SK-N-SH (cell line): ENCODE data around the gene ETV3L.

ENCODE experiments used
- CTCF ChIP-seq: fragments of 200-600 bp; sonication (generic); IDR thresholded peaks from 2 replicates; pipeline ENCODE4 v1.6.1; 2017; ENCODE audit warnings: antibody characterized with exemption, mild to moderate bottlenecking, moderate library complexity
- EP300 ChIP-seq, 2 experiments: IDR thresholded peaks; 2 replicates each; pipeline versions ENCODE4 v1.4.0 to v1.6.1; 2012; ENCODE audit warnings: borderline replicate concordance in 1 of 2, low read depth in 1 of 2, low read length in 1 of 2
- FOSL2 ChIP-seq: IDR thresholded peaks from 2 replicates; pipeline ENCODE4 v1.4.0; 2012; ENCODE audit warnings: low read depth, mild to moderate bottlenecking, moderate library complexity, borderline replicate concordance
- FOXJ3 ChIP-seq: sonication (generic); formaldehyde crosslinking; IDR thresholded peaks from 2 replicates; pipeline ENCODE4 v1.5.1; 2020; ENCODE audit warnings: mild to moderate bottlenecking, missing genetic modification reagents
- FOXM1 ChIP-seq: IDR thresholded peaks from 2 replicates; pipeline ENCODE4 v1.4.0; 2012; ENCODE audit warnings: low read depth, mild to moderate bottlenecking
- GATA2 ChIP-seq: sonication (generic); formaldehyde crosslinking; IDR thresholded peaks from 2 replicates; pipeline ENCODE4 v1.5.0; 2020; ENCODE audit warnings: mild to moderate bottlenecking, missing genetic modification reagents
- IRF3 ChIP-seq: fragments of 150-350 bp; IDR thresholded peaks from 2 replicates; pipeline ENCODE4 v1.6.1; 2016; ENCODE audit warnings: mild to moderate bottlenecking, low read depth, low read length
- PBX3 ChIP-seq: IDR thresholded peaks from 2 replicates; pipeline ENCODE4; 2012
- POLR2AphosphoS5 ChIP-seq: IDR thresholded peaks from 2 replicates; pipeline ENCODE4 v1.6.1; 2012; ENCODE audit warnings: low read depth, low read length
- SMC3 ChIP-seq: IDR thresholded peaks from 2 replicates; pipeline ENCODE4 v1.6.1; 2012; ENCODE audit warnings: low read depth, low read length, improper control_type of control experiment
- YY1 ChIP-seq: IDR thresholded peaks from 2 replicates; pipeline ENCODE4 v1.4.0; 2012; ENCODE audit warnings: low read depth, mild to moderate bottlenecking

GRCh38 chr1:157098519-157098918, 1.1 kb downstream of the ETV3L start:
- TF ChIP-seq CTCF (no peak), FOXM1 (no peak), POLR2AphosphoS5 (no peak), FOXJ3 (CRISPR knock-in tag) (no peak), YY1 (no peak), IRF3 (no peak), SMC3 (no peak), GATA2 (CRISPR knock-in tag) (no peak), EP300 (IDR thresholded peaks at IDR 0.05; ENCODE audit: borderline replicate concordance in 1 of 2, low read depth in 1 of 2, low read length in 1 of 2) (no peak), PBX3 (no peak), FOSL2 (no peak)
